ENCODE measurements around the gene BCL7C.

The BCL7C gene

DNA sequence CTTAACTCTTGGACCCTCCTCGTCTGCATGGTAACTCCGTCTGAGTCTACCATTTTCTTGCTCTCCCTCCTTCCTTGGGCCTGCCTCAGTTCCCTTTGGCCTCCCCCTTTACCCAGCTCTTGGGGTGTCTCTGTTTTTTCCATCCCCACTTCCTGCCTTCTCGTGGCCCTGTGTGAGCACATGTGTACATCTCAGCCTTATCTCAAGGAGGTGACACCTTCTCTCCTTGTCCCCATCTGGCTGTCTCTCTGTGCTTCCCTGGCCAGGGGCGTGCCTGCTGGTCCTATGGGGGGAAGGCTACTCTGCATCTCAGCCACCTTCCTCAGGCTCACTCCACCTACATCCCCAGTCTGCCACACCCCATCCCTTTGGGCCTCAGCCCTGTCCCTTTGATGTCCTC lies 9.1 kb upstream of the BCL7C start:
- TF ChIP-seq, protein P1, sequence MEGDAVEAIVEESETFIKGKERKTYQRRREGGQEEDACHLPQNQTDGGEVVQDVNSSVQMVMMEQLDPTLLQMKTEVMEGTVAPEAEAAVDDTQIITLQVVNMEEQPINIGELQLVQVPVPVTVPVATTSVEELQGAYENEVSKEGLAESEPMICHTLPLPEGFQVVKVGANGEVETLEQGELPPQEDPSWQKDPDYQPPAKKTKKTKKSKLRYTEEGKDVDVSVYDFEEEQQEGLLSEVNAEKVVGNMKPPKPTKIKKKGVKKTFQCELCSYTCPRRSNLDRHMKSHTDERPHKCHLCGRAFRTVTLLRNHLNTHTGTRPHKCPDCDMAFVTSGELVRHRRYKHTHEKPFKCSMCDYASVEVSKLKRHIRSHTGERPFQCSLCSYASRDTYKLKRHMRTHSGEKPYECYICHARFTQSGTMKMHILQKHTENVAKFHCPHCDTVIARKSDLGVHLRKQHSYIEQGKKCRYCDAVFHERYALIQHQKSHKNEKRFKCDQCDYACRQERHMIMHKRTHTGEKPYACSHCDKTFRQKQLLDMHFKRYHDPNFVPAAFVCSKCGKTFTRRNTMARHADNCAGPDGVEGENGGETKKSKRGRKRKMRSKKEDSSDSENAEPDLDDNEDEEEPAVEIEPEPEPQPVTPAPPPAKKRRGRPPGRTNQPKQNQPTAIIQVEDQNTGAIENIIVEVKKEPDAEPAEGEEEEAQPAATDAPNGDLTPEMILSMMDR (IDR thresholded peaks at IDR 0.05): no peak

DNA sequence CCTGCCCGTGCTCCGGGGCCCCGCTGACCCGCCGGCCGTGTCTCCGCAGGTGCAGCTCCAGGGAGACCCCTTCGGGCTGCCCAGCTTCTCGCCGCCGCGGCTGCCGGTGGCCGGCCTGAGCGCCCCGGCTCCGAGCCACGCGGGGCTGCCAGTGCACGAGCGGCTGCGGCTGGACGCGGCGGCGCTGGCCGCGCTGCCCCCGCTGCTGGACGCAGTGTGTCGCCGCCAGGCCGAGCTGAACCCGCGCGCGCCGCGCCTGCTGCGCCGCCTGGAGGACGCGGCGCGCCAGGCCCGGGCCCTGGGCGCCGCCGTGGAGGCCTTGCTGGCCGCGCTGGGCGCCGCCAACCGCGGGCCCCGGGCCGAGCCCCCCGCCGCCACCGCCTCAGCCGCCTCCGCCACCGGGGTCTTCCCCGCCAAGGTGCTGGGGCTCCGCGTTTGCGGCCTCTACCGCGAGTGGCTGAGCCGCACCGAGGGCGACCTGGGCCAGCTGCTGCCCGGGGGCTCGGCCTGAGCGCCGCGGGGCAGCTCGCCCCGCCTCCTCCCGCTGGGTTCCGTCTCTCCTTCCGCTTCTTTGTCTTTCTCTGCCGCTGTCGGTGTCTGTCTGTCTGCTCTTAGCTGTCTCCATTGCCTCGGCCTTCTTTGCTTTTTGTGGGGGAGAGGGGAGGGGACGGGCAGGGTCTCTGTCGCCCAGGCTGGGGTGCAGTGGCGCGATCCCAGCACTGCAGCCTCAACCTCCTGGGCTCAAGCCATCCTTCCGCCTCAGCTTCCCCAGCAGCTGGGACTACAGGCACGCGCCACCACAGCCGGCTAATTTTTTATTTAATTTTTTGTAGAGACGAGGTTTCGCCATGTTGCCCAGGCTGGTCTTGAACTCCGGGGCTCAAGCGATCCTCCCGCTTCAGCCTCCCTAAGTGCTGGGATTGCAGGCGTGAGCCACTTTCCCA lies 8.4 kb upstream of the BCL7C start:
- peak overlapping the region; percentile 52 to 55 for H3K4me3 ChIP-seq
- peaks cover 0 to 5% (median 0%) of the 10 kb centered on the region in 3 donors for H3K36me3 ChIP-seq
- peaks cover 0 to 21% (median 10%) of the 10 kb centered on the region in 4 donors for H3K4me1 ChIP-seq
- peak; percentile 39 to 80 for DNase-seq
- peak overlapping the region; percentile 79 to 86 for H3K27ac ChIP-seq
- H3K27me3 ChIP-seq: no peaks in the 10 kb centered on the region
- intact Hi-C loops (cut with DNase I; ENCODE audit: low total_unique reads): loop anchor here (5.0 kb wide), 1 partner anchor 60 kb away; no protein-coding TSS in a partner anchor
- TF ChIP-seq, protein P1 (IDR thresholded peaks at IDR 0.05): peak in 1 of 2 experiments; percentile 84
- H3K9me3 ChIP-seq: no peaks in the 10 kb centered on the region

More for the DNA sequence above, 9.1 kb upstream of the BCL7C start:
- Histone ChIP-seq H3K27ac (peak overlapping the region; percentile 79 to 86), H3K9me3 (no peaks in the 10 kb centered on the region), H3K4me1 (peaks cover 0 to 18% (median 6%) of the 10 kb centered on the region in 4 donors), H3K27me3 (no peaks in the 10 kb centered on the region), H3K36me3 (peaks cover 0 to 5% (median 0%) of the 10 kb centered on the region in 3 donors), H3K4me3 (peak overlapping the region; percentile 52 to 55)
- intact Hi-C loops (cut with DNase I; ENCODE audit: low total_unique reads): loop anchor here (5.0 kb wide), 1 partner anchor 61 kb away; no protein-coding TSS in a partner anchor
- DNase-seq: no peak

DNA sequence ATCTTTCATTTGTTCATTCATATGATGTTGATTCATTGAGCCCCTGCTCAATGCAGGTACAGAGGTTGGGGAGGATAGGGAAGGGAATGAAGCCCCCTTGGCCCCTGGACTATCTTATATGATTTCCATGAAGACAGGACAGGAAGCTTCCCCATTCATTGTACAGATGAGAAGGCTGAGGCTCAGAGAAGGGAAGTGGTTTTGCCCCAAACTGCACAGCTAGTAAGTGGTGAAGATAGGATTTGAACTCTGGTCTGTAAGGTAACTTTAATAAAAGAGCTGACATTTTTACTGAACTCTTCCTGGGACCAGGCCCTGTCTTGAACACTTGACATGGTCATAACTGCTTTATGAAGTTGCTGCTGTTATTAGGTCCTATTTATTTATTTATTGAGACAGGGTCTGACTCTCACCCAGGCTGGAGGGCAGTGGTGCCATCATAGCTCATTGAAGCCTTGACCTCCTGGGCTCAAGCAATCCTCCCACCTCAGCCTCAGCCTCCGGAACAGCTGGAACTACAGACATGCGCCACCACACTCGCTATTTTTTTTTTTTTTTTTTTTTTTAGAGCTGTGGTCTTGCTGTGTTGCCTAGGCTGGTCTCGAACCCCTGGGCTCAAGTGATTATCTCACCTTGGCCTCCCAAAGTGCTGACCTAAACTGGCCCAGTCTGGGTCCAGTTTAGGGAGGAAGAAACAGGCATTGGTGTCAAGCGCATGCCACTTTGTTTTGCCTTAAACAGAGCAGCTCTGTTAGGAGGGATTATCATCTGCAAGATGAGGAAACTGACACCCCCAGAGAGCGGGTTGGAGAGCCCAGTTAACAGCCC lies 7.5 kb upstream of the BCL7C start:
- DNase-seq: no peak
- H3K36me3 ChIP-seq: peaks cover 0 to 5% (median 0%) of the 10 kb centered on the region in 3 donors
- intact Hi-C loops (cut with DNase I; ENCODE audit: low total_unique reads): loop anchor here (5.0 kb wide), 1 partner anchor 59 kb away; no protein-coding TSS in a partner anchor
- TF ChIP-seq, protein P1 (IDR thresholded peaks at IDR 0.05): no peak
- H3K4me1 ChIP-seq: peaks cover 0 to 24% (median 13%) of the 10 kb centered on the region in 4 donors
- H3K27me3 ChIP-seq: no peaks in the 10 kb centered on the region
- no peaks in the 10 kb centered on the region for H3K9me3 ChIP-seq
- H3K27ac ChIP-seq: peak overlapping the region; percentile 74 to 79
- H3K4me3 ChIP-seq: peak overlapping the region; percentile 52 to 55

DNA sequence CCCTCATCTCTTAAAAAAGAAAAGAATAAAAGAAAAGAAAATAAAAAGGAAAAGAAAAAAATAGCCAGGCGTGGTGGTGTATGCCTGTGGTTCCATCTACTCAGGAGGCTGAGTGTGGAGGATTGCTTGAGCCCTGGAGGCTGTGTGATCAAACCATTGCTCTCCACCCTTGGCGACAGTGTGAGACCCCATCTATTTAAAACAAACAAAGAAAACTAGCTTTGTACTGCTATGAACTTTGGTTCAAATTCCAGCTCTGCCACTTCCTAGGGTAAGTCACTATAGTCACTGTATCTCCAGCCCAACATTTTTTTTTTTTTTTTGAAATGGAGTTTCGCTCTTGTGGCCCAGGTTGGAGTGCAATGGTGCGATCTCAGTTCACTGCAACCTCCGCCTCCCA lies 6.7 kb upstream of the BCL7C start:
- H3K36me3 ChIP-seq: peaks cover 0 to 5% (median 0%) of the 10 kb centered on the region in 3 donors
- intact Hi-C loops (cut with DNase I; ENCODE audit: low total_unique reads): loop anchor here (5.0 kb wide), 1 partner anchor 58 kb away; no protein-coding TSS in a partner anchor
- DNase-seq: no peak
- TF ChIP-seq, protein P1 (IDR thresholded peaks at IDR 0.05): no peak
- H3K4me3 ChIP-seq: no peak overlapping the region
- peaks cover 0 to 31% (median 19%) of the 10 kb centered on the region in 4 donors for H3K4me1 ChIP-seq
- no peaks in the 10 kb centered on the region for H3K9me3 ChIP-seq
- H3K27me3 ChIP-seq: no peaks in the 10 kb centered on the region
- no peak overlapping the region for H3K27ac ChIP-seq

DNA sequence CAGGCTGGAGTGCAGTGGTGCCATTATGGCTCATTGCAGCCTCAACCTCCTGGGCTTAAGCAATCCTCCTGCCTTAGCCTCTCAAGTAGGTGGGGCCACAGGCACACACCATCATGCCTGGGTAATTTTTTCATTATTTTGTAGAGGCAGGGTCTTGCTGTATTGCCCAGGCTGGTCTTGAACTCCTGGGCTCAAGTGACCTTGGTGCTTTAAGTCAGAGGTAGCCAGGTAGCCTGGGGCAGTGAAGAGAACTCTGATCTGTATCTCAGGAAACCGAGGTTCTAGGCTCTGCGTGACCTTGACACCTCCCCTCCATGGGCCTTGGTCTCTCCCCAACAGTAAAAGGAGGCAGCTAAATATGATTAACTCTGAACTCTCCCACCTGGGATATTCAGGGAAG lies 5.9 kb upstream of the BCL7C start:
- H3K27me3 ChIP-seq: no peaks in the 10 kb centered on the region
- no peak for DNase-seq
- no peaks in the 10 kb centered on the region for H3K9me3 ChIP-seq
- no peak overlapping the region for H3K4me3 ChIP-seq
- no peak overlapping the region for H3K27ac ChIP-seq
- TF ChIP-seq, protein P1 (IDR thresholded peaks at IDR 0.05): no peak
- H3K36me3 ChIP-seq: peaks cover 0 to 5% (median 0%) of the 10 kb centered on the region in 3 donors
- intact Hi-C loops (cut with DNase I; ENCODE audit: low total_unique reads): loop anchor here (5.0 kb wide), 1 partner anchor 57 kb away; no protein-coding TSS in a partner anchor
- peaks cover 0 to 39% (median 27%) of the 10 kb centered on the region in 4 donors for H3K4me1 ChIP-seq

All from tibial artery (tissue), 4 donors.